ENCODE results near the gene PTPN3. TPM values are rescaled to one million over a fixed set of nuclear protein-coding genes. Genes with fewer than 3 reads are reported as not detected.
A peak's percentile ranks its signal among the peaks of the same experiment; 100 is the strongest.

Gene PTPN3
- polyA plus RNA-seq, 3 donors = not detected

GRCh38 chr9:109500421-109500974, 2.4 kb upstream of the PTPN3 start:
- no peak overlapping the region for H3K27ac ChIP-seq (ENCODE audit: low read depth in 1 of 2, low read length in 2 of 2)
- no peak overlapping the region for H3K4me3 ChIP-seq (replicated peaks in 1 of 3; ENCODE audit: low read depth in 2 of 3, low read length in 3 of 3)
- peak overlapping the region in 1 of 2 donors; percentile 78 for H3K4me3 Mint-ChIP-seq
- H3K9me3 Mint-ChIP-seq = peaks cover 0 to 20% (median 5%) of the 10 kb centered on the region in 7 donors
- WGBS (ENCODE audit: insufficient coverage) = no CpG with 5 or more reads among the region's 5 CpGs
- H3K27me3 ChIP-seq (ENCODE audit: control insufficient read depth in 2 of 2, insufficient read depth in 2 of 2, low read length in 2 of 2) = peaks cover 63 to 69% of the 10 kb centered on the region in 2 donors
- H3K4me1 ChIP-seq (ENCODE audit: control insufficient read depth in 1 of 2, insufficient read depth in 2 of 2, low read length in 2 of 2) = no peaks in the 10 kb centered on the region
- no peaks in the 10 kb centered on the region for H4K20me1 ChIP-seq (ENCODE audit: insufficient read depth, low read length)
- H3K27ac Mint-ChIP-seq = no peak overlapping the region
- no peak for TF ChIP-seq CTCF (IDR thresholded peaks at IDR 0.05)
- no peak overlapping the region for H3K9ac ChIP-seq (ENCODE audit: insufficient read depth, low read length, poor library complexity, severe bottlenecking)
- no peak overlapping the region for H2AFZ ChIP-seq (ENCODE audit: insufficient read depth, low read depth, low read length, poor library complexity, severe bottlenecking)
- intact Hi-C loops (cut with micrococcal nuclease) = no loop called here
- H3K36me3 ChIP-seq (replicated peaks in 1 of 2; ENCODE audit: control insufficient read depth in 1 of 2, insufficient read depth in 2 of 2, low read length in 2 of 2) = no peaks in the 10 kb centered on the region
- H3K27me3 Mint-ChIP-seq (ENCODE audit: low read depth in 3 of 3) = peaks cover 64 to 81% (median 74%) of the 10 kb centered on the region in 3 donors
- H3K4me1 Mint-ChIP-seq = peaks cover 4% of the 10 kb centered on the region
- H3K9me3 ChIP-seq (replicated peaks in 1 of 2; ENCODE audit: control insufficient read depth in 1 of 2, insufficient read depth in 1 of 2, low read length in 2 of 2) = peaks cover 0 to 21% of the 10 kb centered on the region in 2 donors
- H3K79me2 ChIP-seq (ENCODE audit: insufficient read depth, low read length) = no peaks in the 10 kb centered on the region
- H3K36me3 Mint-ChIP-seq = peaks cover 0 to 8% of the 10 kb centered on the region in 2 donors
- no peak overlapping the region for H3K4me2 ChIP-seq (replicated peaks; ENCODE audit: extremely low read depth, low read length, poor library complexity, severe bottlenecking)
- DNase-seq = no peak

GRCh38 chr9:109499631-109500410, 1.7 kb upstream of the PTPN3 start:
- no peak overlapping the region for H3K4me3 ChIP-seq (replicated peaks in 1 of 3; ENCODE audit: low read depth in 2 of 3, low read length in 3 of 3)
- H3K27ac Mint-ChIP-seq = no peak overlapping the region
- peaks cover 0 to 21% of the 10 kb centered on the region in 2 donors for H3K9me3 ChIP-seq (replicated peaks in 1 of 2; ENCODE audit: control insufficient read depth in 1 of 2, insufficient read depth in 1 of 2, low read length in 2 of 2)
- intact Hi-C loops (cut with micrococcal nuclease) = no loop called here
- no peak overlapping the region for H3K9ac ChIP-seq (ENCODE audit: insufficient read depth, low read length, poor library complexity, severe bottlenecking)
- peaks cover 65 to 85% (median 80%) of the 10 kb centered on the region in 3 donors for H3K27me3 Mint-ChIP-seq (ENCODE audit: low read depth in 3 of 3)
- no peak for DNase-seq
- no peaks in the 10 kb centered on the region for H3K4me1 ChIP-seq (ENCODE audit: control insufficient read depth in 1 of 2, insufficient read depth in 2 of 2, low read length in 2 of 2)
- WGBS (ENCODE audit: insufficient coverage) = 9% methylated on average over 46 of the region's 56 CpGs
- H3K27me3 ChIP-seq (ENCODE audit: control insufficient read depth in 2 of 2, insufficient read depth in 2 of 2, low read length in 2 of 2) = peaks cover 69 to 75% of the 10 kb centered on the region in 2 donors
- peak overlapping the region in 1 of 2 donors; percentile 84 for H3K4me3 Mint-ChIP-seq
- H4K20me1 ChIP-seq (ENCODE audit: insufficient read depth, low read length) = no peaks in the 10 kb centered on the region
- H3K4me1 Mint-ChIP-seq = peaks cover 4% of the 10 kb centered on the region
- H3K36me3 ChIP-seq (replicated peaks in 1 of 2; ENCODE audit: control insufficient read depth in 1 of 2, insufficient read depth in 2 of 2, low read length in 2 of 2) = no peaks in the 10 kb centered on the region
- H3K4me2 ChIP-seq (replicated peaks; ENCODE audit: extremely low read depth, low read length, poor library complexity, severe bottlenecking) = no peak overlapping the region
- peaks cover 0 to 8% of the 10 kb centered on the region in 2 donors for H3K36me3 Mint-ChIP-seq
- H3K27ac ChIP-seq (ENCODE audit: low read depth in 1 of 2, low read length in 2 of 2) = no peak overlapping the region
- no peak for TF ChIP-seq CTCF (IDR thresholded peaks at IDR 0.05)
- H3K9me3 Mint-ChIP-seq = peaks cover 0 to 20% (median 5%) of the 10 kb centered on the region in 7 donors
- no peak overlapping the region for H2AFZ ChIP-seq (ENCODE audit: insufficient read depth, low read depth, low read length, poor library complexity, severe bottlenecking)
- no peaks in the 10 kb centered on the region for H3K79me2 ChIP-seq (ENCODE audit: insufficient read depth, low read length)

Measured in CD14-positive monocyte (primary cell).